B cell (primary cell): ENCODE results near the gene HSF4. TPM values are rescaled to one million over a fixed set of nuclear protein-coding genes. Genes with fewer than 3 reads are reported as not detected.

Experiments used
- ATAC-seq: fragments of 200-7000 bp; cut with Tn5 transposase; one replicate; pipeline ENCODE4 v1.10.0; 2021; ENCODE audit warnings: low read depth, mild to moderate bottlenecking, moderate number of reproducible peaks, moderate library complexity
- CTCF ChIA-PET: fragments of 350-600 bp; sonication (Branson Sonifier 250); formaldehyde crosslinking; loops from one replicate; lab custom pipeline; 2021; ENCODE audit warnings: antibody characterized with exemption, inconsistent platforms; lab: Charles Lee
- POLR2A ChIA-PET: fragments of 350-600 bp; sonication (Branson Sonifier 250); formaldehyde crosslinking; loops from one replicate; lab custom pipeline; 2021; ENCODE audit warnings: antibody characterized with exemption; lab: Charles Lee
- DNase-seq: peaks from one replicate; pipeline ENCODE4 v3.0.0; 2013
- H2AFZ ChIP-seq: 2 replicates; pipeline ENCODE4 v1.6.1; 2012; ENCODE audit warnings: mild to moderate bottlenecking, low read depth, low read length; ENCODE audit not compliant: insufficient read depth, poor library complexity, severe bottlenecking
- H3K27ac ChIP-seq, 2 donors: 1 replicate in 1 of 2; 2 replicates in 1 of 2; pipeline ENCODE4 v1.5.1; 2012 to 2013; ENCODE audit warnings: low read length in 2 of 2, mild to moderate bottlenecking in 2 of 2, moderate library complexity in 1 of 2
- H3K27me3 ChIP-seq, 4 experiments: fragments of 200-600 bp in 1 of 4; sonication (generic) in 1 of 4; replicated peaks in 1 of 4; 1 replicate in 2 of 4; 2 replicates in 2 of 4; pipeline versions ENCODE4 v1.6.1 to v1.7.0; 2013 to 2016; ENCODE audit warnings: low read length in 3 of 4, mild to moderate bottlenecking in 2 of 4, mixed read lengths in 1 of 4, moderate library complexity in 1 of 4; ENCODE audit not compliant: insufficient read depth in 4 of 4, control insufficient read depth in 3 of 4; ENCODE audit errors: control extremely low read depth in 1 of 4
- H3K36me3 ChIP-seq, 2 experiments: replicated peaks in 1 of 2; 1 replicate in 1 of 2; 2 replicates in 1 of 2; pipeline versions ENCODE4 v1.6.1 to v1.7.1; 2013; ENCODE audit warnings: low read length in 1 of 2; ENCODE audit not compliant: insufficient read depth in 2 of 2, control insufficient read depth in 1 of 2; ENCODE audit errors: control extremely low read depth in 1 of 2, extremely low read depth in 1 of 2
- H3K4me1 ChIP-seq, 2 donors: fragments of 200-600 bp in 1 of 2; sonication (generic) in 1 of 2; 1 replicate in 1 of 2; 2 replicates in 1 of 2; pipeline versions ENCODE4 v1.5.1 to v1.6.1; 2013 to 2017; ENCODE audit warnings: low read length in 2 of 2; ENCODE audit not compliant: control insufficient read depth in 2 of 2, insufficient read depth in 2 of 2
- H3K4me2 ChIP-seq: replicated peaks from 2 replicates; pipeline ENCODE3; 2012; ENCODE audit warnings: mild to moderate bottlenecking, low read depth, low read length; ENCODE audit not compliant: poor library complexity, severe bottlenecking
- H3K4me3 ChIP-seq, 5 experiments: fragments of 200-600 bp in 1 of 5; sonication (generic) in 1 of 5; 1 replicate in 3 of 5; 2 replicates in 2 of 5; pipeline versions ENCODE4 v1.5.1 to v1.7.0; 2011 to 2016; ENCODE audit warnings: low read length in 4 of 5, mild to moderate bottlenecking in 4 of 5, low read depth in 2 of 5, control low read depth in 1 of 5, moderate library complexity in 1 of 5; ENCODE audit not compliant: insufficient read depth in 1 of 5; ENCODE audit errors: control extremely low read depth in 1 of 5, extremely low read depth in 1 of 5
- H3K79me2 ChIP-seq: fragments of 200-600 bp; sonication (generic); one replicate; pipeline ENCODE4 v1.6.0; 2016; ENCODE audit warnings: low read length; ENCODE audit not compliant: control insufficient read depth, insufficient read depth
- H3K9ac ChIP-seq: fragments of 200-600 bp; sonication (generic); 2 replicates; pipeline ENCODE4 v1.6.1; 2017; ENCODE audit warnings: mild to moderate bottlenecking, low read length, moderate library complexity
- H3K9me3 ChIP-seq, 3 donors: one replicate each; pipeline versions ENCODE4 v1.6.1 to v1.7.1; 2013; ENCODE audit warnings: low read length in 2 of 3; ENCODE audit not compliant: control insufficient read depth in 2 of 3, insufficient read depth in 1 of 3; ENCODE audit errors: control extremely low read depth in 1 of 3
- H4K20me1 ChIP-seq: 2 replicates; pipeline ENCODE4 v1.6.0; 2012; ENCODE audit warnings: mild to moderate bottlenecking, low read length; ENCODE audit not compliant: insufficient read depth, control insufficient read depth, poor library complexity, severe bottlenecking
- H3K27ac Mint-ChIP-seq: one replicate; pipeline ENCODE4 v1.8.0; 2021; ENCODE audit warnings: mixed read lengths
- H3K27me3 Mint-ChIP-seq: one replicate; pipeline ENCODE4 v1.8.0; 2021; ENCODE audit warnings: mixed read lengths
- H3K4me1 Mint-ChIP-seq: one replicate; pipeline ENCODE4 v1.8.0; 2021; ENCODE audit warnings: mixed read lengths
- H3K4me3 Mint-ChIP-seq: one replicate; pipeline ENCODE4 v1.8.0; 2021; ENCODE audit warnings: mixed read lengths
- H3K9me3 Mint-ChIP-seq: one replicate; pipeline ENCODE4 v1.8.0; 2022; ENCODE audit warnings: mixed read lengths; ENCODE audit not compliant: insufficient read depth
- CTCF ChIP-seq: fragments of 200-600 bp; IDR thresholded peaks from one replicate; pipeline ENCODE4 v1.8.0; 2022; ENCODE audit warnings: antibody characterized with exemption, mild to moderate bottlenecking
- EZH2 ChIP-seq: IDR thresholded peaks from 2 replicates; pipeline ENCODE4 v1.6.1; 2012; ENCODE audit warnings: borderline replicate concordance, low read depth, mild to moderate bottlenecking, moderate library complexity, low read length; ENCODE audit not compliant: insufficient read depth, poor library complexity, severe bottlenecking
- WGBS: methylation state at CpG from one replicate; pipeline ENCODE4 v1.1.5; 2013; ENCODE audit warnings: missing lambda C conversion rate; ENCODE audit not compliant: insufficient coverage; 5-methylcytosine and 5-hydroxymethylcytosine counted together
- intact Hi-C: fragments of 100-400 bp; cut with micrococcal nuclease; formaldehyde crosslinking; loops from one replicate; pipeline ENCODE4 v1.10.0; 2022
- polyA plus RNA-seq: library from polyadenylated mRNA; depleted of rRNA; stranded (reverse); fragments of >200 nt; gene quantifications from 2 replicates; pipeline ENCODE4 v1.2.3, GENCODE V29; 2012
- total RNA-seq, 2 donors: library from RNA; stranded (reverse); fragments of 120-200 nt in 1 of 2; gene quantifications; 1 replicate in 1 of 2; 2 replicates in 1 of 2; pipeline versions ENCODE4 v1.2.3 to v1.2.4, GENCODE V29; 2013 to 2022

HSF4 gene
- total and polyA plus RNA-seq, 2 donors (not counting 1 experiment from before 2014, with no cell fraction given) = 11.9 to 12.2 TPM

GRCh38 chr16:67207249-67208091 is 42.9 kb downstream of the HSF4 start:
- DNase-seq (no peak), ATAC-seq (no peak)
- no peak overlapping the region for H3K27ac Mint-ChIP-seq
- 95% methylated on average over 21 of the region's 21 CpGs for WGBS
- no peaks in the 10 kb centered on the region for H3K9me3 Mint-ChIP-seq
- intact Hi-C loops = no loop called here
- Histone ChIP-seq H3K79me2 (no peaks in the 10 kb centered on the region), H3K36me3 (peaks cover 0 to 11% of the 10 kb centered on the region in 2 experiments), H4K20me1 (no peaks in the 10 kb centered on the region), H2AFZ (no peak overlapping the region), H3K4me1 (no peaks in the 10 kb centered on the region), H3K4me2 (no peak overlapping the region), H3K27me3 (no peaks in the 10 kb centered on the region), H3K27ac (no peak overlapping the region), H3K9me3 (no peaks in the 10 kb centered on the region), H3K4me3 (no peak overlapping the region), H3K9ac (no peak overlapping the region)
- CTCF ChIA-PET = interaction anchor here (1.2 kb wide), 1 partner anchor 10 kb away, joined by 3 read pairs; no protein-coding TSS in a partner anchor
- TF ChIP-seq EZH2 = no peak
- no peak for TF ChIP-seq CTCF
- POLR2A ChIA-PET = no interaction called here
- H3K27me3 Mint-ChIP-seq = no peaks in the 10 kb centered on the region
- no peak overlapping the region for H3K4me3 Mint-ChIP-seq
- no peaks in the 10 kb centered on the region for H3K4me1 Mint-ChIP-seq

GRCh38 chr16:67208154-67208896 is 43.8 kb downstream of the HSF4 start:
- peaks cover 0 to 4% of the 10 kb centered on the region in 2 experiments for H3K36me3 ChIP-seq
- H4K20me1 ChIP-seq = no peaks in the 10 kb centered on the region
- ATAC-seq (no peak), DNase-seq (no peak)
- no peaks in the 10 kb centered on the region for H3K27me3 Mint-ChIP-seq
- ChIA-PET POLR2A (no interaction called here), CTCF (interaction anchor here (1.2 kb wide), 1 partner anchor 11 kb away, joined by 3 read pairs; no protein-coding TSS in a partner anchor)
- intact Hi-C loops = no loop called here
- no peak overlapping the region for H3K4me2 ChIP-seq
- 97% methylated on average over 9 of the region's 11 CpGs for WGBS
- H3K4me1 ChIP-seq = no peaks in the 10 kb centered on the region
- H3K9ac ChIP-seq = no peak overlapping the region
- H3K4me1 Mint-ChIP-seq = no peaks in the 10 kb centered on the region
- no peak overlapping the region for H3K4me3 Mint-ChIP-seq
- no peaks in the 10 kb centered on the region for H3K9me3 ChIP-seq
- H3K27me3 ChIP-seq = no peaks in the 10 kb centered on the region
- no peaks in the 10 kb centered on the region for H3K9me3 Mint-ChIP-seq
- no peak overlapping the region for H3K27ac Mint-ChIP-seq
- TF ChIP-seq CTCF (no peak), EZH2 (no peak)
- no peak overlapping the region for H3K4me3 ChIP-seq
- no peak overlapping the region for H3K27ac ChIP-seq
- H3K79me2 ChIP-seq = no peaks in the 10 kb centered on the region
- H2AFZ ChIP-seq = no peak overlapping the region
